Gastroesophageal sphincter (tissue), 3 donors: Measurements from ENCODE around the gene TOMM20.

Source experiments
- CTCF ChIP-seq, 4 experiments: fragments of 200-600 bp in 2 of 4; fragments of 450-650 bp in 2 of 4; sonication (generic) in 1 of 4; IDR thresholded peaks; one replicate each; pipeline ENCODE4 v1.5.1; 2017 to 2019; ENCODE audit warnings: antibody characterized with exemption in 4 of 4, mild to moderate bottlenecking in 2 of 4, moderate library complexity in 2 of 4
- EP300 ChIP-seq: sonication (generic); formaldehyde crosslinking; IDR thresholded peaks from one replicate; pipeline ENCODE4 v1.6.1; 2017; ENCODE audit warnings: antibody characterized with exemption, mild to moderate bottlenecking
- POLR2A ChIP-seq, 2 donors: fragments of 450-650 bp; IDR thresholded peaks; one replicate each; pipeline ENCODE4 v1.6.1; 2017; ENCODE audit warnings: antibody characterized with exemption in 2 of 2, mild to moderate bottlenecking in 2 of 2, moderate library complexity in 1 of 2
- POLR2AphosphoS5 ChIP-seq: sonication (generic); formaldehyde crosslinking; IDR thresholded peaks from one replicate; pipeline ENCODE4 v1.6.1; 2017; ENCODE audit warnings: antibody characterized with exemption

DNA sequence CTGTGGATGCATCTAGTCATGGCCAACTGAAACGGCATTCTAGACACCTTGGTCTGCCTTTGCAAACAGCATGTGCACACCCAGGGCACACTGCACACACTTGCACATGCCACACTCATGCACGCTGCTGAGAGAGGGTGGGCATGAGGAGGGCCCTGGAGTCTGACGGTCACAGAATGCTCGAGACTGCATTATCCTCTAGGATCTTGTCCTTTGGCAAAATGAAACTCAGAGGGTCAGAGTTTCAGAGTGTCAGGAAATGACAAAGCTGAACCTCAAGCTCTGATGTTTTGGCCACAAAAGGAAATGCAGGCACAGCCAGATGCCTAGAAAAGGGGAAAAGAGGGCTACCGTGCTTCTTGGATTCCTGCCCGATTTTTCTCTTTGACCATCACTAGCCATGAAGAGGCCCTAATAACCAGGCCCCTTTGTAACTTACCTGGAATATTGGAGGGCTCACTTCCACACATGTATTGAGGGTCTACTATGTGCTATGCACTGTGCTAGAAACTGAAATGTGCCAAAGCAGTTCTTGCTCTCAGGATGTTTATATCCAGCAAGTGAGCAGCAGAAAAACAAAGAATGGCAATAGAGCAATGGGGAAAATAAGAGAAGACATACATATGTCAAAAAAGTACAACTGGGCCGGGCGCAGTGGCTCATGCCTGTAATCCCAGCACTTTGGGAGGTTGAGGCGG is 65.4 kb downstream of the TOMM20 start:
- TF ChIP-seq POLR2A (IDR thresholded peaks at IDR 0.05) (no peak), EP300 (no peak), CTCF (IDR thresholded peaks at IDR 0.05) (no peak), POLR2AphosphoS5 (no peak)
